DLD1 (cell line): ENCODE data around the gene PDE3B.
"Not testable (repeated sequence)": the region's sequence is repeated elsewhere in the genome, so short reads cannot be mapped to it uniquely, and the experiment has no call there.

Source experiments
- in situ Hi-C: cut with HindIII; loops from 2 replicates; pipeline ENCODE4 v1.10.0; 2017; ENCODE audit warnings: low sequenced_read_pairs

The PDE3B gene

DNA sequence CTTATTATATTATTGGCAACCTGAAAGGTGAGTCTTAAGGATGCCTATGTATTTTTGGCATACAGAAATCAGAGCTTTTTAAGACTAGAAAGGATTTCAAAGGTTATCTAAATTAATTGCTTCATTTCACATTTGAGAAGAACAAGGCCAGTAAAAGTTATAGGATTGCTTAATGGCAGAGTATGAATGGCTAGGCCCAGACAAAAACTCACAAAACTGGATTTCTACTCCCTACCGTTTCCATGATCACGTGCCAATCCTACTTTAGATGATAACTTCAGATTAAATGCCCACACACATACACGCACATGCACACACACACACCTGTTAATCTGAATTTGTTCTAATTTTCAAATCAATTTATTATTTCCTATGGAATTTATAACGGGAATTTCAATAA, 1.8 kb upstream of the PDE3B start:
- in situ Hi-C loops: no loop called here

- in situ Hi-C loops: no loop called here
These were observed 1.2 kb upstream of the PDE3B start for GRCh38 chr11:14642453-14642852.

DNA sequence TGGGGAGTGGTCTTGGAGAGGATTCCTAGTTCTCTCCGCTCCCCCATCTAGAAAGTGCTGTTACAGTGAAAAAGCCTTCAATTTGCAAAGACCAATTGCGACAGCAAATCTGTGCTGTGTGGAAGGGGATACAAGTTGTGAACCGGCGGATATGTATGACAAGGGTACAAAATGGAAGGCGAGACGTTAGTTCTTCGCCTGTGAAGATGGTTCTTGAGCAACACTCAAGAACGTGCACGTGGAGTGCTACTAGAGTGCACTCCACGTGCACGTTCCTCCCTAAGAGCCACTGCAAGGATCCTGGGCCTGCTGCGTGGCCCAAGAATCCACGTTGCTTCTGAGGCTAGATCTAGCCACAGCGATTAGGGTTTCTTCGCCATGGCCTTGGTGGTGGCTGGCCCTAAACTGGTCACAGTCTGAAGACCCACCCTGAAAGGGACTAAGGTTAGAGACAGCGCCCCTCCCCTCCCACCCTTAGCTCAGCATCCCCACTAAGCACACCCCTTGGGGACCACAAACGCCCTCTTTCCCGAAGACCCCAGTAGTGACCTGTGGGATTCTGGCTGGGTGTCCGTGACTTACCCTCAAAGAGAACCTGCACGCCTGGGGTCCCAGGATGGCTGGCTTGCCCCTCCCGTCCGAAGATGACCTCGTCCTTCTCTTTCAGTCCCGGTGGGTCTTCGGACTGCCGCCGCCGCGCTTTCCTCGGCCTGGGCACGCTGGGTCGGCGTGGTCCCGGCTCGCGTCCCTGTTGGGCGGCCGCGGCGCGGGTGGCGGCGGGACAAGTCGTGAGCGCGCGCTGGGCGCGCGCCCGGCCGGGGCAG, 519 bp upstream of the PDE3B start:
- in situ Hi-C loops: no loop called here

- in situ Hi-C loops: no loop called here
These were observed 816 bp downstream of the PDE3B start for GRCh38 chr11:14644226-14645014.

GRCh38 chr11:14645015-14645912, 1.7 kb downstream of the PDE3B start:
- in situ Hi-C loops: no loop called here

DNA sequence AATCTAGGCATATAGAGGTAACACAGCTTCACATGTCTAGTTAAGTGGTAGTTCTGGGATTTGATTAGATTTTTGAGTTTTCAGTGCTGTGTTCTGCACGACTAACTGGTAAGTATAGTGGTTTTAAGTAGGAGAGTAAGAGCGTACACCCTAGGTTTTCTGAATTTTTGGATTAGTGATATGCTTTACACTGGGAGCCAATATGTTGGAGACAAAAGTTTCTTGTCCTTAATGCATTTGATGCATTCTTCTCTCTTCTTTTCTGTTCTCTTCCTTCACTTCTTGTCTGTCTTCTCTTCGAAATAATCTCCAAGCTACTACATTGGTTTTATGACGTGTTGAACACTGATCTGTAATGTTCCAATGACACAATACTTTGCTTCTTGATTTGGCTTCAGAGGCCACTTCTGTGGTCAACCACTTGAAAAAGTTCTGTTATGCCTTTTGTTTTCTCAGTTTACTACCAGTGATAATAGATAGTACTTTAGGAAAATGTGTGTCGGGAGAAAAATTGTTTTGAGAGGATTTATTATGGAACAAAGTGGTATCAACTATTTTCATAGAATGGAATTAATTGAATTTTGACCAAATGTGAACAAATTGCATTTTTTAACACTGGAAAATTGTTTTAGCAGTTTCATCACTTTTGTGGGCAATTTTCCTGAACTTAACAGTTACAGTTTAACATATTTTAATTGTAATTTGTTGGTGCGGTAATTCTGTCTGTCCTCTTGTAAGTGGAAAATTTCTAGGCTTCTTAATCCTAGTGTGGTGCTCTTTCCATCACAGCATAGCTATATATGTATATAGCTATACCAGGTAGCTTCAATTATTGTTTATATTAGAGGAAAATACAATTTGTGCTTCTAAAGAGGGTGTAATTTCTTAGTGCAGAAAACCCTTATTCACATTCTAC, 2.6 kb downstream of the PDE3B start:
- in situ Hi-C loops: no loop called here

GRCh38 chr11:14650064-14650463, 6.5 kb downstream of the PDE3B start:
- in situ Hi-C loops: no loop called here

DNA sequence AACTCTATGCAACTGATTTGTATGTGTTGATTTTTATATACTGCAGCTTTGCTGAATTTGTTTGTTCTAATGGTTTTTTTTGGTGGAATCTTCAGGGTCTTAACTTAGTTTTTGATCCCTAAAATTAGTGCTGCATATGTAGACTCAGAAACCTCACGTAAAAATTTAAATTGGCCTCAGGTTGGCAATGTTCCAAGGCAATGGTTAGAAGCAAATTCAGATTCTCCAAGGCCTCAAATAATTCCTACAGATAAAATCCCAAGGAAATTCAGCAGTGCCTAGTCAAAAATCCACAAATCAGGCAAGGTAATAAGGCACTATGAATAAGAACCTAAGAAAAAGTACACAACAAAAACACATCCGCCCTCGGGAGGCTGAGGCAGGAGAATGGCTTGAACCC, 9.5 kb downstream of the PDE3B start:
- in situ Hi-C loops: no loop called here

- in situ Hi-C loops: no loop called here
These were observed 11.8 kb downstream of the PDE3B start for GRCh38 chr11:14655435-14655834.

GRCh38 chr11:14656536-14657457, 13.2 kb downstream of the PDE3B start:
- in situ Hi-C loops: no loop called here

GRCh38 chr11:14657841-14658240, 14.2 kb downstream of the PDE3B start:
- in situ Hi-C loops: no loop called here

DNA sequence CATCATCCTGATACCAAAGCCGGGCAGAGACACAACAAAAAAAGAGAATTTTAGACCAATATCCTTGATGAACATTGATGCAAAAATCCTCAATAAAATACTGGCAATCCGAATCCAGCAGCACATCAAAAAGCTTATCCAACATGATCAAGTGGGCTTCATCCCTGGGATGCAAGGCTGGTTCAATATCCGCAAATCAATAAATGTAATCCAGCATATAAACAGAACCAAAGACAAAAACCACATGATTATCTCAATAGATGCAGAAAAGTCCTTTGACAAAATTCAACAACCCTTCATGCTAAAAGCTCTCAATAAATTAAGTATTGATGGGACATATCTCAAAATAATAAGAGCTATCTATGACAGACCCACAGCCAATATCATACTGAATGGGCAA, 21.3 kb downstream of the PDE3B start:
- in situ Hi-C loops: not testable (repeated sequence)

DNA sequence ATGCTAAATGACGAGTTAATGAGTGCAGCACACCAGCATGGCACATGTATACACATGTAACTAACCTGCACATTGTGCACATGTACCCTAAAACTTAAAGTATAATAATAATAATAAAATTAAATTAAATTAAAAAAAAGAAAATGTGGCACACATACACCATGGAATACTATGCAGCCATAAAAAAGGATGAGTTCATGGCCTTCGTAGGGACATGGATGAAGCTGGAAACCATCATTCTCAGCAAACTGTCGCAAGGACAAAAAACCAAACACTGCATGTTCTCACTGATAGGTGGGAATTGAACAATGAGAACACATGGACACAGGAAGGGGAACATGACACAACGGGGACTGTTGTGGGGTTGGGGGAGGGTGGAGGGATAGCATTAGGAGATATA, 23.7 kb downstream of the PDE3B start:
- in situ Hi-C loops: not testable (repeated sequence)

GRCh38 chr11:14668731-14669301, 25.2 kb downstream of the PDE3B start:
- in situ Hi-C loops: no loop called here

- in situ Hi-C loops: no loop called here
These were observed 25.9 kb downstream of the PDE3B start for GRCh38 chr11:14669499-14669898.

- in situ Hi-C loops: no loop called here
These were observed 26.4 kb downstream of the PDE3B start for GRCh38 chr11:14669958-14670357.

GRCh38 chr11:14672635-14673034, 29.0 kb downstream of the PDE3B start:
- in situ Hi-C loops: no loop called here

DNA sequence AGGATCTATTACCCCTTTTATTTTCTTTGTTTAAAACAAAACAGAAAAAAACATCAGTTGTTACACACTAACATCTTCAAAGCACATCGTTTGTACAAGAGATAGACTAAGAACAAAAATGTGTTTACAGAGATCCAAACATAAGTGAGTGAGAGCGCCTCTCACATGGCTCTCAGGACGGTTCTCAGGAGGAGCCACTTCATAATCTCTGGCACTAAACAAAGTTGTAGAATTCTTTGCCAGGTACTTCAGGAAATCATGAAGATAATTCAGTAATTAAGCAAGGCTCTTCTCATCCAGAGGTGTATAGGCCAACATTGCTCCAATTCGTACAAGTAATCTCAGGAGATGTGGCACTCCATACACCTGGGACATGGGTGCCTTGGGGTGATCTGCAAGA, 29.8 kb downstream of the PDE3B start:
- in situ Hi-C loops: no loop called here
